Frontal cortex (tissue), 4 donors: ENCODE data around the gene PRKAG2. TPM values are rescaled to one million over a fixed set of nuclear protein-coding genes. Genes with fewer than 3 reads are reported as not detected.

Experiments used
- DNase-seq, 2 donors: peaks; one replicate each; pipeline ENCODE4 v3.0.0; 2012; ENCODE audit warnings: low spot score in 2 of 2
- FAIRE-seq: peaks from 2 replicates; lab custom pipeline; 2012; peaks lifted over from hg19 to GRCh38; lab: Jason Lieb, UNC
- total RNA-seq: library from RNA; depleted of rRNA; stranded (reverse); fragments of >200 nt; gene quantifications from one replicate; pipeline ENCODE4 v1.2.3, GENCODE V29; 2014
- donor health status: control.
- donor health status: control.
- donor health status: control.

The PRKAG2 gene
- total RNA-seq, 1 donor from 2014 or later = 29.8 TPM

GRCh38 chr7:151901828-151902227, 24.9 kb upstream of the PRKAG2 start:
- DNase-seq (no peak), FAIRE-seq (no peak)

- FAIRE-seq = no peak
- DNase-seq = no peak
Observed at GRCh38 chr7:151900986-151901621, 24.2 kb upstream of the PRKAG2 start.

- FAIRE-seq = no peak
- DNase-seq = no peak
Observed at GRCh38 chr7:151900591-151900985, 23.7 kb upstream of the PRKAG2 start.

- no peak for DNase-seq
- no peak for FAIRE-seq
Observed at GRCh38 chr7:151899513-151900360, 22.8 kb upstream of the PRKAG2 start.

GRCh38 chr7:151897951-151898686, 21.2 kb upstream of the PRKAG2 start:
- FAIRE-seq = no peak
- DNase-seq = no peak

- no peak for DNase-seq
Observed at GRCh38 chr7:151897161-151897731, 20.3 kb upstream of the PRKAG2 start.

GRCh38 chr7:151896486-151896885, 19.6 kb upstream of the PRKAG2 start:
- no peak for FAIRE-seq

More at GRCh38 chr7:151897161-151897731, 20.3 kb upstream of the PRKAG2 start:
- FAIRE-seq = no peak

GRCh38 chr7:151896086-151896485, 19.2 kb upstream of the PRKAG2 start:
- FAIRE-seq = no peak
- no peak for DNase-seq

More at GRCh38 chr7:151896486-151896885, 19.6 kb upstream of the PRKAG2 start:
- DNase-seq = no peak

GRCh38 chr7:151895631-151896031, 18.7 kb upstream of the PRKAG2 start:
- FAIRE-seq (no peak), DNase-seq (no peak)

- no peak for FAIRE-seq
Observed at GRCh38 chr7:151895008-151895630, 18.2 kb upstream of the PRKAG2 start.

GRCh38 chr7:151894111-151895007, 17.4 kb upstream of the PRKAG2 start:
- FAIRE-seq (no peak), DNase-seq (no peak)

More at GRCh38 chr7:151895008-151895630, 18.2 kb upstream of the PRKAG2 start:
- DNase-seq = no peak

- FAIRE-seq = no peak
- no peak for DNase-seq
Observed at GRCh38 chr7:151893405-151893923, 16.5 kb upstream of the PRKAG2 start.

- no peak for FAIRE-seq
Observed at GRCh38 chr7:151891753-151892152, 14.8 kb upstream of the PRKAG2 start.

GRCh38 chr7:151891182-151891581, 14.3 kb upstream of the PRKAG2 start:
- FAIRE-seq = no peak
- DNase-seq = no peak

More at GRCh38 chr7:151891753-151892152, 14.8 kb upstream of the PRKAG2 start:
- no peak for DNase-seq

GRCh38 chr7:151890355-151891004, 13.6 kb upstream of the PRKAG2 start:
- no peak for DNase-seq
- no peak for FAIRE-seq

GRCh38 chr7:151889406-151890354, 12.8 kb upstream of the PRKAG2 start:
- DNase-seq = no peak

More at GRCh38 chr7:151889406-151890354, 12.8 kb upstream of the PRKAG2 start:
- no peak for FAIRE-seq
